Stimulated activated naive CD4-positive, alpha-beta T cell treated with Interleukin-2 at 50 U/mL for 16 hours (primary cell): ENCODE measurements around the gene SCOC.
A peak's percentile ranks its signal among the peaks of the same experiment; 100 is the strongest.
"Not testable (repeated sequence)": the region's sequence is repeated elsewhere in the genome, so short reads cannot be mapped to it uniquely, and the experiment has no call there.

Source experiments
- DNase-seq: peaks from one replicate; lab custom pipeline; 2025; lab: John Stamatoyannopoulos, UW

SCOC gene

DNA sequence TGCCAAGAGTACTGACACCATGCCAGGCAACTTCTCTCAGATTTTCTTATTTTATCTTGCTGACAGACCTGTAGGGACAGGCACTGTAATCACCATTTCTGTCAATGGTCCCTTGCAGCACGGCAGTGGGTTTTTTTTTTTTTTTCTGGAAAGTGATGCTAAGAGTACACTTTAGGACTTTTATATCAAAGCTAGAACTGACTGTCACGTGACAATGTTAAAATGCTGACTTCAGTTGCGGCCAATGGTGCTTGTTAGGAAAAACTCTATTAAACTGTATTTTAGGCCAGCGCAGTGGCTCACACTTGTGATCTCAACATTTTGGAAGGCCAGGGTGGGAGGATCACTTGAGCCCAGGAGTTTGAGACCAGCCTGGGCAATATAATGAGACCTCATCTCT is 12.3 kb upstream of the SCOC start:
- DNase-seq = no peak

DNA sequence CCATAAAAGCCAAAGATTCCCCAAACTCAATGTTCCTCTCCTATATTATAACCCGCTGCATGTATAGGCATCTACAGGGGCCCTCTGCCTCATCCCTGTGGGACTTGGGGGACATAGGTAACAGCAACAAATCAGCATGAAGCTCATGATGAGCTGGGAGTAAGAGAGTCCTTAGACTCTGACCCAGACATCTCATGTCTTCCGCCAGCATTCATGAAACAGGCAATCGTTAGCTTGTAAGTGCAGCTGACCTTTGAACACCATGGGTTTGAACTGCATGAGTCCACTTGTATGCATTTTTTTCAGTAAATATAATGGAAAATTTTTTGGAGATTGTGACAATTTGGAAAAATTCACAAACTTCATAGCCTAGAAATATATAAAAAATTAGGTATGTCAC is 10.4 kb upstream of the SCOC start:
- no peak for DNase-seq

DNA sequence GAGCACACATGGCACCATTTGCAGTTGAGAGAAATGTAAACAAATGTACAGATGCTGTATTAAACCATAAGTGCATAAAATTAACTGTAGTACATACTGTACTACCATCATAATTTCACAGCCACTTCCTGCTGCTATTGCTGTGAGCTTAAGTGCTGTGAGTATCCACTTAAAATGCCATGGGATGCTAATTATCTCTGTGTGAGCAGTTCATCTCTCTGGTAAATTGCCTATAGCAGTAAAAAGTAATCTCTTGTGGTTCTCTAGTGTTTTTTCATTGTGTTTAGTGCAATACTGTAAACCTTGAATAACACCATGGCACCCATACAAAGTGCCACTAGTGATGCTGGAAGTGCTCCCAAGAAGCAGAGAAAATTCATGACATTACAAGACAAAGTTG is 9.9 kb upstream of the SCOC start:
- DNase-seq = no peak

DNA sequence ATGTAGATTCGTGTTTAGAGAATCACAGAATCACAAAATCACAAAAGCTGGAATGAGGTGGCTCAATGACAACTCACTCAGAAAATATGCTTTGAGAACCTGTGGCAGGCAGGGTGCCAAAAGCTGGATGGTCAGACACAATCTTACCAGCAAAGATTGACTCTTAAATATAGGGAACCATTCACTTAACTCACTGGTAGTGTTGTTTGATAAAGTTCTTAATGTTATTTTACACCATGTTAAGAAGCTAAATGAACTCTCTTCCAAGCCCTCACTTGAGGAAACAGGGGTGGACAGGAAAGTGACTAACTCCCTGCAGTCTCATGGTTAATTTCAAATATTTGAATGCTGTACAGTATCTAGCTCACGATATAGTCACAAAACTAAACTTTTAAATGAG is 5.7 kb upstream of the SCOC start:
- no peak for DNase-seq

DNA sequence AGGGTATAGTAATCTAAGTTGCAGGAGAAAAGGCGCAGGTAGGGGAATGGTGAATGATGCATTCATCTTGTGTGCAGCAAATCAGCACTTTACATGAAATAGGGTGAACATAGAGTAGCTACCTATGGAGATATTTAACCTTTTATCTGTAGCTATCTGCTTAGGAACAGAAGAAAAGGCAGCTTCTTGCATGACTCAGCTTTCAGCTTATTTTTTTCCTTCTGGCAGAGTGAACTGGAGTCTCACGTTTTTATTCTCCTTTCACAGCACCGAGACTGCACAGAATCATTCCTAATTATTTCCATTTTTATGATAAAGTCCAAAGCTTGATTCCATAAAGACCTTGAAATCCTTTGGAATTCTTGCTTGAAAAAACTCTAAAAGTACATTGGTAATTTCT is 4.8 kb upstream of the SCOC start:
- DNase-seq = no peak

DNA sequence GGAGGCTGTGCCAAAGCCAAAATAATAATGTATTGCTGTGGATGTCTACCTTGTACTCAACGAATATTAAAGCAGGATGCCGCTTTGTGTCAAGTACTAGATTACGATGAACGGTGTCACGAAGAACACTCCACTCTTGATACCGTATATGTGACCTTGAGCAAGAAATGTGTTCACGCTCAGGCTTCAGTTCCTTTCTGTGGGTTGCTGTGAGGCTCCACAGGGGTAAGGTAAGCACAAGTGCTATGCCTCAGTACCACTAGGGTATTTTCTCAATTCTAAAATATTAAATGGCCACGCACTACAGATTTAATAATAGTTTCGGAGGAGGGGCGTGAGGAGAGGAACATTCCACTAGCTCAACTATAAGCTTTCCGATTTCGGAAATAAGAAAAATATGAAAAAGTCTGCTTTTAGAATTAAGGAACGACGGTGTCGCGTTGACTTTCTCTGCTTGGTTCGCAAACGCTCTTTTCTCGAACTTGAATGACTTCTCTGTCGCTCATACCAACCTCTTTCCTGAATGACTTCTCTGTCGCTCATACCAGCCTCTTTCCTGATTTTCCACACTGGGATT is 607 bp upstream of the SCOC start:
- DNase-seq = peak; percentile 1

DNA sequence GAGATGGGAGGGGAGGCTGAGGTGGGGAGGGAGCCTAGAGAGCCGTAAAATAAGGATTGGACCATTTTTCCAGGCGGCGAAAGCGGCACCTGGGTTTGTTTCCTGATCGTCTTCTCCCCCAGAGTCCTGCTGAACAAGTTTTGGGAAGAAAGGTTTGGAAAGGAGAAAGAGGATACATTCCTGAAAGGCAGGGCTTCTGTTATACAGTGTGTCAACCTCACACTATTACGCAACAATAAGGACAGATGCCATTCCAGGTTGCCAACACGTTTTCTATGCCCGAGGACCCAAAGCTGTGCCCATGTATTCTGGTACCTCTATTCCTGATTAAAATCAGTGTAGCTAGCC is 658 bp downstream of the SCOC start:
- DNase-seq = no peak

DNA sequence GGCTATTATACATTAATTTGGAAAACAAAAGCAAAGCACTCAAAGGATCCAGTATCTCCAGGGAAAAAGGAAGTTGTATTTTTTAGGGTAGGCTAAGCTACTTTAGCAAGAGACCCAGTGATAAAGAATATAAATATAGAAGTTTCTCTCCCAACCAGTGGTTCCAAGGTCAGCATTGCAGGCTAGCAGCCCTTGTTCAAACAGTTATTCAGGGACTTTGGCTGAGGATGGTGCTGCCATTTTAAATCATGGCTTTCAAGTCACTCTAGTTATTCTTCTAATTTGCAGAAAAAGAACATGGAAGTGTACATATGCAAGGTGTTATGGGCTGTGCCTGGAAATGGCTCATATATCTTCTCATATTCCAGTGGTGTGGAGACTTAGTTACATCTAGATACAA is 9.3 kb downstream of the SCOC start:
- no peak for DNase-seq

DNA sequence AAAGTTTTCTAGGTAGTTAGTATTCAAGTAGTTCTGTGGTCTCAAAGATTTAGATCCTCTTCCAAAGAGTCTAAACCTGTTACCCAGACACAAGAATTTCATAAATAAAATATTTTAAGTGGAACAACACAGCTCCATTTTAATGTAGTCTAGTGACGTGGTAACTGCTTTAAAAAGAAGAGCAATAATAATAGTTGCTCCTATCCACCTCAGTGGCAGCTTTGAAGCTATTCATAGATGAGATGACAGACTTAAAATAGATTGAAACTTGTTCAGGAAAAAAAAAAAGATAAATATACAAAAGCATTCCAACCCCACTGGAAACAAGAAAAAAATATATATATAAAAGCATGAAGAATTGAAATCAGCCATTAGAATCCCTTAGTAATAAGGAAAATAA is 14.6 kb downstream of the SCOC start:
- DNase-seq = no peak

DNA sequence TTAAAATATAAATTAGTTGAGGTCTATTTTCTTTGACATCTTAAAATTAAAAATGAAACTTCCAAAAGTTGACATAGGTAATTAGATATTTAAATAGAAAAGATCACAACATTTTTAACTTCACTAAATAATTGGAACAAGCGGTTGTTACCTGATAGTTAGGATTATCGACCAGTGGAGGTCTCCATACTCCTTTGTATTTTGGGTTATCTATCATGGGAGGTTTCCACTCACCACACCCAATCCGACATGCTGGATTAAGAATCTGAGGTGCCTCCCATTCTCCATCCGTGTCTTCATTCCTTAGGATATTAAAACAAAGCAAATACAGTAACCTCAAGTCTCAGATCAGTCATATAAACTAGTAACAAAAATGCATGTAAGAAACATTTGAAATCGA is 22.2 kb downstream of the SCOC start:
- DNase-seq = no peak

DNA sequence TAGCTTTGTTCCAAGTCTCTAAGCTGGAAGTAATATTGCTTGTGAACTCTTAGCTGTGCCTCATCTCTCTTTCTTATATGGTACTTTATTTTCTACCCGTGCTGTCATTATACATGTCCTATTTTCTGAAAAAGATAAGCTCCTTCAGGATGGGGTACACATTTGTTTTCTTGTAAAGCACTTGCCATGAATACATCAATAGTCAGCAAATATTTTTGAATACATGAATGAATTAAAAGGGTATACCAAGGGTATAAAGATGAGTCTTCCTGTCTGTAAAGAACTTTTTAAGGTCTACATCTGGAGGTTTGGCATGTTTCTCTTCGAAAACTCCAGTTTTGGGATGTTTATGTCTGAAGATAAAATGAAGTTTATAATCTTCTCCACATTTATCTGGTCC is 26.7 kb downstream of the SCOC start:
- no peak for DNase-seq

DNA sequence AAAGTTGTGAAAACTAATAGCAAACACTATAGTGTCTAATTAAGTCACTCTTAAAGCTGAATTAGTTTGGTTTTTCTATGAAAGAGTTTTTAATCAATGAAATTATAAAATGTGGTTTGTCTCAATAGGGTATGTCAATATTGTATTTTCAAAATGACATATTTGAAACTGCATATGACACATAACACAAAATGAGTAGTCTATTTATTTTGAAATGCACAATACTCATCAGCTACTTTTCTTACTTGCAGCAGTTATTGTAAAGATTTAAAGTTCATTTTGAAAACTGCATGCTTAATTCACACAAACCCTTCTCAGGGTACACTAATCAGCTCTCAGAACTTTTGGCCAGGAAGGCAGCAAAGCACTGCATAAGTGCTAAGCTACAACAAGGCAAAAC is 32.8 kb downstream of the SCOC start:
- DNase-seq = no peak

DNA sequence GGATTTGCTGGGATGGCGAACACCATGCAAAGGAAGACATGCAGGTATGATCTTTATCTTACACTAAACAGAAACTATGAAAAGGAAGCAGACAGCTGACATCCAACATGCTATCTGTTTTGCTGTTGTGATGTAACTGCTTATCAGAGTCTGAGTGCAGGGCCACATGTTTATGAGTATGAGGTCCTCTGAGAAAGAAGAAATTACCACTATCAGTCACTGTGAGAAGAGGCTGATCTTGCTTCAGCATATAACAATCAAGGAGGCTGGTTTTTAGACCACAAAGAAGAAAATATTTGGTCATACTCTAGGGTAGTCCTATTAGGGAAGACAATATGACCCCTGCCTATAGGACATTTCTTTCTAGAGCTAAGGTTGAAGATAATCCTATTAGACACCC is 35.5 kb downstream of the SCOC start:
- no peak for DNase-seq

DNA sequence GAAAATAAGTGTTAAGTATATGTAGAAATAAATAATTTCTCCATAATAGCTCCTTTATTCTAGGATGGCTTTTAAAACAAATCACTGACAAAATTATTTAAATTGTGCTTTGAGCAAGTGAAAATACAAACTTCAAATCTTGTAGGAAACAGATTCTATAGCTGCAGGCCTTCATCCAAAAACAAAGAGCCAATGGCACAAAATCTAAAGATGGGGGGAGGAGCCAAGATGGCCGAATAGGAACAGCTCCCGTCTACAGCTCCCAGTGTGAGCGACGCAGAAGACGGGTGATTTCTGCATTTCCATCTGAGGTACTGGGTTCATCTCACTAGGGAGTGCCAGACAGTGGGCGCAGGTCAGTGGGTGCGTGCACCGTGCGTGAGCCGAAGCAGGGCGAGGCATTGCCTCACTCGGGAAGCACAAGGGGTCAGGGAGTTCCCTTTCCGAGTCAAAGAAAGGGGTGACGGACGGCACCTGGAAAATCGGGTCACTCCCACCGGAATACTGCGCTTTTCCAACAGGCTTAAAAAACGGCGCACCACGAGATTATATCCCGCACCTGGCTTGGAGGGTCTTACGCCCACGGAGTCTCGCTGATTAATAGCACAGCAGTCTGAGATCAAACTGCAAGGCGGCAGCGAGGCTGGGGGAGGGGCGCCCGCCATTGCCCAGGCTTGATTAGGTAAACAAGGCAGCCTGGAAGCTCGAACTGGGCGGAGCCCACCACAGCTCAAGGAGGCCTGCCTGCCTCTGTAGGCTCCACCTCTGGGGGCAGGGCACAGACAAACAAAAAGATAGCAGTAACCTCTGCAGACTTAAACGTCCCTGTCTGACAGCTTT is 39.9 kb downstream of the SCOC start:
- not testable (repeated sequence) for DNase-seq

DNA sequence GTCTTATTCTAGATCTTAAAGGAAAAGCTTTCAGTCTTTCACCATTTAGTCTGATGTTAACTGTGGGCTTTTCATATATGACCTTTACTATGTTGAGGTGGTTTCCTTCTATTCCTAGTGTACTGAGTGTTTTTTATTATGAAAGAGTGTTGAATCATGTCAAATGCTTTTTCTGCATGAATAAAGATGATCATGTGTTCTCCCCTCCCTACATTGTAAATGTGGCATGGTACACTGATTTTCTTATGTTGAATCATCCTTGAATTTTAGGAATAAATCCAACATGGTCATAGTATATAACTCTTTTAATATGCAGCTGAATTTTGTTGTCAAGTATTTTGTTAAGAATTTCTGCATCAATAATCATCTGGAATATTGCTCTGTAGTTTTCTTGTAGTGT is 49.7 kb downstream of the SCOC start:
- DNase-seq = no peak

DNA sequence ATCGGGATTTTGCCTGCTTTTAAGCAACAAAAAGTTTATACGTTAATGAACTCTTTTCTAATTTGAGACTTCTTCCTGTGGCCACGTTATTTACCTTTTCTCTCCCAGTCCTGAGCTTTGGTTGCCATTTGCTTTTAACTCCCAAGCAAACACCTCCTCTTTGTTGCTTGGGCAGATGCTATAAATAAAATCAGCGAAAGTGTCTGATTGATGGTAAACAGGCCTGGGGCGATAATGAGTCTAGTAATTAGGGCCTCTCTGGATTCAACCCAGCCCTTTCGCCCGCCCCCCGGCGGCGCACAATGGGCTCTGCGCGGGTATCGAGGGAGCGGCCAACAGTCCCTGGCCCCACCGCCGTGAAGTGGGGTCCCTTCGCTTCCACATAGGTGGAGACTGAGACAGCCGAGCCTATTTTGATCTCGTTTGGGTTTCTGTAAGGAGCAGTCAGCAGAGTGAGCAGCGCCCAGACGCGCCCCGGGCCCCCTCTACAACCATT is 53.2 kb downstream of the SCOC start:
- no peak for DNase-seq

DNA sequence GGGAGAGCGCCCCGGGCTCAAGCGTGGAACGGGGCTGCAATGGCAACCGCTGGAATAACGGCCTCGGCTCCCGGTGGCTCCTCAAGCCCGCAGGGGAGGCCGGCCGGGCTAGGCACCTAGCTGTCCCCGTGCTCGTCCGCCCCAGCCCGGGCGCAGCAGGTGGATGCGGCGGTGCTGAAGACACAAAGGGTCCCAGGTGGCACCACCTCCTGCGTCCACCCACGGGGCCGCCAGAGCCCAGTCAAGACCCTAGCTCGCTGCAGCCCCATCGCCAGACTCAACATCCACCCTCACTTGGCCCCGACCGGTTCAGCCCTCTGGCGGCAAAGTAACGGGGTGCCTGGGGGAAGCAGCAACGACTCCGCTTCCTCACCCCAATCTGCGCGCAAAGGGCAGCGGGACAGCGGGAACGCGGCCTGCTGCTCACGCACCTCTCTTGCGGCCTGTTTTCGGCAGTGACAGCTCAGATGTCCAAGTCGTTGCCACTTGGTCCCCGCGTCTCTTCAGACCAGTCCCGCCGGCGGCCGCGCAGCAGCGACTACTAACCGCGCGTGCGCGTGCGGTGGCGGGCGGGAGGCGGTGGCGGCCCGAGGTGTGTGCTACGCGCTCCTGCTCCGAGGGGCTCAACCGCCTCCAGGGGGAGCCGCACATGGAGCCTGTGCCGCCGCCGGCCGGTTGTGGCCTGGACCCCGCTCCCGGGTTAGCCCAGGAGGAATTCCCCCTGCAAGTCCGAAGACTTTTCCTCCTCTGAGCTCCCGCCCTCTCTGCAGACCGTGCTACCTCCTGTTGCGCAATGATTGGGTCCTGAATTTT is 53.9 kb downstream of the SCOC start, which contains the start of gene CLGN:
Gene CLGN, minus strand, starts transcription at position 543 of the 813 bp plus-strand sequence. CDS start 14,570 bp downstream, outside the sequence.
- peak; percentile 11 for DNase-seq

DNA sequence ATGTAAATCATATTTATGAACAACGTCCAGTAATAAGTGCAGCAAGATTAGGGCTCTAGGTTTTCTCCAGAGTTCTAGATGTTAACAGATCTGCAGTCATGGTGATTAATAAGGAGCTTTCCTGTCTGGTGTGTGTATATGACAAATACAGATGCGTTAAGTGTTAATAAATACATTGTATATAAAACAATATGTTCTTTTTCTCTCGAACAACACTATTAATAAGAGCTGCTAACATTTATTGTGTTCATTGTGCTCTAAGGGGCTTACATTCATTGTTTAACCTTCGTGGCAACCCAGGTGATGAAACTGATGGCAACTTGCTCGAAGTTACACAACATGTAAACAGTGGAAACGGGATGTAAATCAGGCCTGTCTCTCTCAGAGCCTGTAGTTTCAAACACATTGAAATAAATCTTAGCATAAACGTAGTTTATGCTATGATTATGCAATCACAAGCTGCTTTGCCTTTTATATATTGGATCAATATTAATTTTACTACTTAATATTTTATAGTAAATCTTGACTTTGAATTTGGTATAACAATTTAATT is 54.5 kb downstream of the SCOC start:
- DNase-seq = no peak
